Renal cortical epithelial cell (primary cell): ENCODE data around the gene CYTH1. TPM values are rescaled to one million over a fixed set of nuclear protein-coding genes. Genes with fewer than 3 reads are reported as not detected.
"Not testable (repeated sequence)": the region's sequence is repeated elsewhere in the genome, so short reads cannot be mapped to it uniquely, and the experiment has no call there.

ENCODE experiments used
- DNase-seq: peaks from one replicate; pipeline ENCODE4 v3.0.0-alpha.2; 2011; ENCODE audit warnings: low read depth
- total RNA-seq: library from RNA; depleted of rRNA; stranded (reverse); fragments of >200 nt; gene quantifications from 2 replicates; pipeline ENCODE4 v1.2.3, GENCODE V29; 2014

CYTH1 gene
- total RNA-seq, 1 donor from 2014 or later, result 33.5 TPM

- no peak for DNase-seq
These were observed 20.2 kb downstream of the CYTH1 start for GRCh38 chr17:78761789-78762406.

- DNase-seq, result no peak
These were observed 22.1 kb downstream of the CYTH1 start for GRCh38 chr17:78759969-78760352.

- no peak for DNase-seq
These were observed 22.7 kb downstream of the CYTH1 start for GRCh38 chr17:78759203-78759968.

- DNase-seq, result no peak
These were observed 28.5 kb downstream of the CYTH1 start for GRCh38 chr17:78753316-78754250.

- DNase-seq, result no peak
These were observed 30.5 kb downstream of the CYTH1 start for GRCh38 chr17:78751447-78752161.

- not testable (repeated sequence) for DNase-seq
These were observed 31.1 kb downstream of the CYTH1 start for GRCh38 chr17:78751000-78751399.

GRCh38 chr17:78748730-78749317, 33.2 kb downstream of the CYTH1 start:
- no peak for DNase-seq

GRCh38 chr17:78748048-78748729, 33.9 kb downstream of the CYTH1 start:
- DNase-seq, result no peak

- DNase-seq, result no peak
These were observed 34.6 kb downstream of the CYTH1 start for GRCh38 chr17:78747488-78747887.

- DNase-seq, result no peak
These were observed 35.2 kb downstream of the CYTH1 start for GRCh38 chr17:78746949-78747269.

GRCh38 chr17:78746263-78746948, 35.7 kb downstream of the CYTH1 start:
- DNase-seq, result no peak

GRCh38 chr17:78745407-78746088, 36.5 kb downstream of the CYTH1 start:
- DNase-seq, result no peak

GRCh38 chr17:78742901-78743300, 39.2 kb downstream of the CYTH1 start:
- DNase-seq, result no peak

- DNase-seq, result no peak
These were observed 40.3 kb downstream of the CYTH1 start for GRCh38 chr17:78741644-78742284.

GRCh38 chr17:78739331-78739931, 42.6 kb downstream of the CYTH1 start:
- DNase-seq, result no peak

GRCh38 chr17:78738698-78739097, 43.4 kb downstream of the CYTH1 start:
- no peak for DNase-seq

- no peak for DNase-seq
These were observed 43.8 kb downstream of the CYTH1 start for GRCh38 chr17:78738278-78738677.

GRCh38 chr17:78737332-78737731, 44.7 kb downstream of the CYTH1 start:
- DNase-seq, result no peak
